GM21529 (cell line): ENCODE measurements around the gene ADGRA3.
"Not testable (repeated sequence)": the region's sequence is repeated elsewhere in the genome, so short reads cannot be mapped to it uniquely, and the experiment has no call there.

ENCODE experiments used
- ATAC-seq: cut with Tn5 transposase; IDR thresholded peaks from one replicate; pipeline ENCODE4 v1.9.1; 2021; ENCODE audit not compliant: unreplicated experiment

ADGRA3 gene

GRCh38 chr4:22384154-22384553, 131.7 kb downstream of the ADGRA3 start:
- no peak for ATAC-seq

GRCh38 chr4:22382216-22382615, 133.7 kb downstream of the ADGRA3 start:
- not testable (repeated sequence) for ATAC-seq

GRCh38 chr4:22372986-22373385, 142.9 kb downstream of the ADGRA3 start:
- no peak for ATAC-seq

GRCh38 chr4:22369901-22370562, 145.8 kb downstream of the ADGRA3 start:
- no peak for ATAC-seq

- ATAC-seq = no peak
These were observed 152.1 kb downstream of the ADGRA3 start for GRCh38 chr4:22363787-22364186.

GRCh38 chr4:22363036-22363435, 152.8 kb downstream of the ADGRA3 start:
- no peak for ATAC-seq

GRCh38 chr4:22356987-22357596, 158.8 kb downstream of the ADGRA3 start:
- no peak for ATAC-seq

GRCh38 chr4:22348410-22348809, 167.5 kb downstream of the ADGRA3 start:
- no peak for ATAC-seq

- no peak for ATAC-seq
These were observed 170.2 kb downstream of the ADGRA3 start for GRCh38 chr4:22345678-22346077.

- ATAC-seq = no peak
These were observed 170.8 kb downstream of the ADGRA3 start for GRCh38 chr4:22345055-22345454.

GRCh38 chr4:22343606-22344005, 172.3 kb downstream of the ADGRA3 start:
- no peak for ATAC-seq

GRCh38 chr4:22339491-22339890, 176.4 kb downstream of the ADGRA3 start:
- no peak for ATAC-seq

GRCh38 chr4:22338796-22339195, 177.1 kb downstream of the ADGRA3 start:
- ATAC-seq = no peak
